ENCODE data around the gene ZSCAN21. TPM values are rescaled to one million over a fixed set of nuclear protein-coding genes. Genes with fewer than 3 reads are reported as not detected.

ZSCAN21 gene
- polyA plus RNA-seq, 1 donor, result 13.6 TPM

- H3K9me3 ChIP-seq (ENCODE audit: control insufficient read depth, low read depth, low read length), result no peaks in the 10 kb centered on the region
- WGBS (ENCODE audit: insufficient coverage, low lambda C conversion rate), result no CpG with 5 or more reads among the region's 25 CpGs
- H3K36me3 ChIP-seq (ENCODE audit: control insufficient read depth, insufficient read depth, low read length), result peaks cover 75% of the 10 kb centered on the region
Observed at GRCh38 chr7:100107125-100107737, 57.7 kb downstream of the ZSCAN21 start.

GRCh38 chr7:100107890-100108289, 58.3 kb downstream of the ZSCAN21 start:
- H3K4me3 ChIP-seq (ENCODE audit: low read length), result no peak overlapping the region
- no peak overlapping the region for H3K27ac ChIP-seq (ENCODE audit: low read length)
- no peaks in the 10 kb centered on the region for H3K4me1 ChIP-seq (ENCODE audit: control insufficient read depth, insufficient read depth, low read length)
- H3K27me3 ChIP-seq (ENCODE audit: control insufficient read depth, insufficient read depth, low read length), result no peaks in the 10 kb centered on the region
- H3K9me3 ChIP-seq (ENCODE audit: control insufficient read depth, low read depth, low read length), result no peaks in the 10 kb centered on the region
- 90% methylated on average over 2 of the region's 11 CpGs for WGBS (ENCODE audit: insufficient coverage, low lambda C conversion rate)
- peaks cover 80% of the 10 kb centered on the region for H3K36me3 ChIP-seq (ENCODE audit: control insufficient read depth, insufficient read depth, low read length)
- DNase-seq, result no peak

More at GRCh38 chr7:100107125-100107737, 57.7 kb downstream of the ZSCAN21 start:
- Histone ChIP-seq H3K4me3 (ENCODE audit: low read length) (no peak overlapping the region), H3K27me3 (ENCODE audit: control insufficient read depth, insufficient read depth, low read length) (no peaks in the 10 kb centered on the region), H3K27ac (ENCODE audit: low read length) (no peak overlapping the region), H3K4me1 (ENCODE audit: control insufficient read depth, insufficient read depth, low read length) (no peaks in the 10 kb centered on the region)
- no peak for DNase-seq

- no peak overlapping the region for H3K27ac ChIP-seq (ENCODE audit: low read length)
- no peaks in the 10 kb centered on the region for H3K9me3 ChIP-seq (ENCODE audit: control insufficient read depth, low read depth, low read length)
- no peak for DNase-seq
- H3K36me3 ChIP-seq (ENCODE audit: control insufficient read depth, insufficient read depth, low read length), result peaks cover 82% of the 10 kb centered on the region
- WGBS (ENCODE audit: insufficient coverage, low lambda C conversion rate), result no CpG with 5 or more reads among the region's 12 CpGs
- no peaks in the 10 kb centered on the region for H3K4me1 ChIP-seq (ENCODE audit: control insufficient read depth, insufficient read depth, low read length)
- H3K4me3 ChIP-seq (ENCODE audit: low read length), result no peak overlapping the region
- no peaks in the 10 kb centered on the region for H3K27me3 ChIP-seq (ENCODE audit: control insufficient read depth, insufficient read depth, low read length)
Observed at GRCh38 chr7:100109521-100110163, 60.1 kb downstream of the ZSCAN21 start.

GRCh38 chr7:100111156-100111555, 61.6 kb downstream of the ZSCAN21 start:
- no peaks in the 10 kb centered on the region for H3K9me3 ChIP-seq (ENCODE audit: control insufficient read depth, low read depth, low read length)
- H3K27me3 ChIP-seq (ENCODE audit: control insufficient read depth, insufficient read depth, low read length), result no peaks in the 10 kb centered on the region
- no peaks in the 10 kb centered on the region for H3K4me1 ChIP-seq (ENCODE audit: control insufficient read depth, insufficient read depth, low read length)
- no peak for DNase-seq
- H3K4me3 ChIP-seq (ENCODE audit: low read length), result no peak overlapping the region
- H3K27ac ChIP-seq (ENCODE audit: low read length), result no peak overlapping the region
- WGBS (ENCODE audit: insufficient coverage, low lambda C conversion rate), result no CpG with 5 or more reads among the region's 7 CpGs
- peaks cover 70% of the 10 kb centered on the region for H3K36me3 ChIP-seq (ENCODE audit: control insufficient read depth, insufficient read depth, low read length)

GRCh38 chr7:100111914-100112313, 62.3 kb downstream of the ZSCAN21 start:
- no peak overlapping the region for H3K27ac ChIP-seq (ENCODE audit: low read length)
- no peak overlapping the region for H3K4me3 ChIP-seq (ENCODE audit: low read length)
- no CpG with 5 or more reads among the region's 13 CpGs for WGBS (ENCODE audit: insufficient coverage, low lambda C conversion rate)
- no peaks in the 10 kb centered on the region for H3K4me1 ChIP-seq (ENCODE audit: control insufficient read depth, insufficient read depth, low read length)
- H3K27me3 ChIP-seq (ENCODE audit: control insufficient read depth, insufficient read depth, low read length), result no peaks in the 10 kb centered on the region
- no peak for DNase-seq
- H3K36me3 ChIP-seq (ENCODE audit: control insufficient read depth, insufficient read depth, low read length), result peaks cover 66% of the 10 kb centered on the region
- H3K9me3 ChIP-seq (ENCODE audit: control insufficient read depth, low read depth, low read length), result no peaks in the 10 kb centered on the region

Other genes starting within 250 kb of the ZSCAN21 start
- 0.16 TPM for gene CYP3A43, start 221.8 kb upstream of the ZSCAN21 start, polyA plus RNA-seq
- 0.13 TPM for gene OR2AE1, start 172.7 kb upstream of the ZSCAN21 start, polyA plus RNA-seq
- 33.2 TPM for gene TRIM4, start 130.2 kb upstream of the ZSCAN21 start, polyA plus RNA-seq
- gene GJC3, start 120.2 kb upstream of the ZSCAN21 start, polyA plus RNA-seq, result 0.54 TPM
- 13.9 TPM for gene AZGP1, start 73.7 kb upstream of the ZSCAN21 start, polyA plus RNA-seq
- 45.6 TPM for gene ZKSCAN1, start 34.2 kb upstream of the ZSCAN21 start, polyA plus RNA-seq
- gene ZNF3, start 31.9 kb downstream of the ZSCAN21 start, polyA plus RNA-seq, result 50.4 TPM
- 94.0 TPM for gene COPS6, start 39.2 kb downstream of the ZSCAN21 start, polyA plus RNA-seq
- gene MCM7, start 51.6 kb downstream of the ZSCAN21 start, polyA plus RNA-seq, result 93.8 TPM
- 18.2 TPM for gene AP4M1, start 51.9 kb downstream of the ZSCAN21 start, polyA plus RNA-seq
- 36.1 TPM for gene TAF6, start 69.6 kb downstream of the ZSCAN21 start, polyA plus RNA-seq
- 20.1 TPM for gene CNPY4, start 69.9 kb downstream of the ZSCAN21 start, polyA plus RNA-seq
- 2.8 TPM for gene MBLAC1, start 77.2 kb downstream of the ZSCAN21 start, polyA plus RNA-seq
- 133 TPM for gene LAMTOR4, start 99.1 kb downstream of the ZSCAN21 start, polyA plus RNA-seq
- gene TRAPPC14, start 108.9 kb downstream of the ZSCAN21 start, polyA plus RNA-seq, result 23.8 TPM
- 4.2 TPM for gene GAL3ST4, start 118.8 kb downstream of the ZSCAN21 start, polyA plus RNA-seq
- 3.9 TPM for gene GPC2, start 127.6 kb downstream of the ZSCAN21 start, polyA plus RNA-seq
- gene STAG3, start 128.1 kb downstream of the ZSCAN21 start, polyA plus RNA-seq, result 15.6 TPM
- 1.5 TPM for gene PVRIG, start 170.2 kb downstream of the ZSCAN21 start, polyA plus RNA-seq